Stimulated activated naive CD4-positive, alpha-beta T cell treated with Interleukin-2 at 50 U/mL for 16 hours (primary cell): ENCODE data around the gene PCDHGA7.
"Not testable (repeated sequence)": the region's sequence is repeated elsewhere in the genome, so short reads cannot be mapped to it uniquely, and the experiment has no call there.

Experiments
- DNase-seq: peaks from one replicate; lab custom pipeline; 2025; lab: John Stamatoyannopoulos, UW

The PCDHGA7 gene

GRCh38 chr5:141430332-141431113, 48.0 kb downstream of the PCDHGA7 start, which contains the start of gene PCDHGA12:
PCDHGA12 (plus strand) TSS chr5:141430507; CDS start chr5:141430760, 253 bp downstream.
- no peak for DNase-seq

GRCh38 chr5:141431286-141431685, 48.7 kb downstream of the PCDHGA7 start:
- DNase-seq, result no peak

- not testable (repeated sequence) for DNase-seq
Measured at GRCh38 chr5:141432308-141432707, 49.8 kb downstream of the PCDHGA7 start.

- not testable (repeated sequence) for DNase-seq
Measured at GRCh38 chr5:141432726-141433125, 50.2 kb downstream of the PCDHGA7 start.

GRCh38 chr5:141434006-141434405, 51.5 kb downstream of the PCDHGA7 start:
- no peak for DNase-seq
